Kidney tubule cell (primary cell): ENCODE results near the gene ARL14.

ENCODE experiments used
- DNase-seq: peaks from one replicate; pipeline ENCODE4 v3.0.0-alpha.2; 2018; ENCODE audit warnings: low spot score

ARL14 gene

DNA sequence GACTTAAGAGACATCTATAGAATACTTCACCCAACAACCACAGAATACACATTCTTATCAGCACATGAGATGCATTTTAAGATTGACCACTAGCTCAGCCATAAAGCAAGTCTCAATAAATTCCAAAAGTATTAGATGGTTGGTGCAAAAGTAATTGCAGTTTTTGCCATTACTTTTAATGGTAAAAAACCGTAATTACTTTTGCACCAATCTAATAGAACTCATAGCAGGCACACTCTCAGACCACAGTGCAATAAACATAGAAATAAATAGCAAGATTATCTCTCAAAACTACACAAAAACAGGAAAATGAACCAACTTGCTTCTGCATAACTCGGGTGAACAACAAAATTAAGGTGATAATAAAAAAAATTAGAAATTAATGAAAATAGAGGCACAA lies 45.4 kb downstream of the ARL14 start:
- DNase-seq: no peak

DNA sequence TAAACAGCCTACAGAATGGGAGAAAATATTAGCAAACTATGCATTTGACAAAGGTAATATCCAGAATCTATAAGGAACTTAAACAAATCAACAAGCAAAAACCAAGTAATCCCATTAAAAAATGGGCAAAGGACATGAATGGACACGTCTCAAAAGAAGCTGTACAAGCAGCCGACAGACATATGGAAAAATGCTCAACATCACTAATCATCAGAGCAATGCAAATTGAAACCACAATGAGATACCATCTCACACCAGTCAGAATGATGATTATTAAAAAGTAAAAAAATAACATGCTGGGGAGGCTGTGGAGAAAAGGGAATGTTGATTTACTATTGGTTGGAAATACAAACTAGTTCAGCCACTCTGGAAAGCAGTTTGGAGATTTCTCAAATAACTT lies 48.4 kb downstream of the ARL14 start:
- no peak for DNase-seq
